ENCODE measurements around the gene FOXP1.

- TF ChIP-seq CTCF (IDR thresholded peaks at IDR 0.05), result no peak
- no peak for TF ChIP-seq POLR2AphosphoS5 (IDR thresholded peaks at IDR 0.05)
- TF ChIP-seq POLR2A (IDR thresholded peaks at IDR 0.05), result no peak
Measured at GRCh38 chr3:71329817-71330216, 253.7 kb downstream of the FOXP1 start.
